Right hindlimb (tissue), 1 donor: Measurements from ENCODE around the gene FOXG1.

Experiments used
- DNase-seq: peaks from one replicate; pipeline ENCODE4 v3.0.0-alpha.2; 2018

Gene FOXG1

GRCh38 chr14:28762303-28762954 lies 4.2 kb upstream of the FOXG1 start:
- DNase-seq = no peak

- no peak for DNase-seq
Observed at GRCh38 chr14:28762955-28763326, 3.6 kb upstream of the FOXG1 start.

- DNase-seq = no peak
Observed at GRCh38 chr14:28763751-28764256, 2.8 kb upstream of the FOXG1 start.

GRCh38 chr14:28764257-28765160 lies 2.1 kb upstream of the FOXG1 start:
- DNase-seq = no peak

GRCh38 chr14:28765169-28765830 lies 1.3 kb upstream of the FOXG1 start:
- no peak for DNase-seq

GRCh38 chr14:28765831-28766468 lies 637 bp upstream of the FOXG1 start:
- no peak for DNase-seq

GRCh38 chr14:28767030-28767852 lies 654 bp downstream of the FOXG1 start:
- no peak for DNase-seq

GRCh38 chr14:28767853-28768741 lies 1.5 kb downstream of the FOXG1 start:
- no peak for DNase-seq

GRCh38 chr14:28769276-28769880 lies 2.8 kb downstream of the FOXG1 start:
- DNase-seq = no peak

GRCh38 chr14:28770061-28770460 lies 3.5 kb downstream of the FOXG1 start:
- no peak for DNase-seq

GRCh38 chr14:28770630-28771029 lies 4.0 kb downstream of the FOXG1 start:
- no peak for DNase-seq

GRCh38 chr14:28771168-28771567 lies 4.6 kb downstream of the FOXG1 start:
- no peak for DNase-seq

GRCh38 chr14:28772613-28773012 lies 6.0 kb downstream of the FOXG1 start:
- DNase-seq = no peak

- DNase-seq = no peak
Observed at GRCh38 chr14:28773176-28773575, 6.6 kb downstream of the FOXG1 start.

- no peak for DNase-seq
Observed at GRCh38 chr14:28773861-28774691, 7.5 kb downstream of the FOXG1 start.

- DNase-seq = no peak
Observed at GRCh38 chr14:28774764-28775735, 8.5 kb downstream of the FOXG1 start.

GRCh38 chr14:28776482-28777266 lies 10.1 kb downstream of the FOXG1 start:
- no peak for DNase-seq
